Tongue (tissue), 2 donors: Measurements from ENCODE around the gene CCDC15. TPM values are rescaled to one million over a fixed set of nuclear protein-coding genes. Genes with fewer than 3 reads are reported as not detected.
"Not testable (repeated sequence)": the region's sequence is repeated elsewhere in the genome, so short reads cannot be mapped to it uniquely, and the experiment has no call there.

ENCODE experiments used
- DNase-seq: peaks from one replicate; pipeline ENCODE4 v3.0.0-alpha.2; 2015
- total RNA-seq: library from RNA; depleted of rRNA; stranded (reverse); fragments of >200 nt; gene quantifications from one replicate; pipeline ENCODE4 v1.2.3, GENCODE V29; 2014

Gene CCDC15
- total RNA-seq, 1 donor from 2014 or later = 7.4 TPM

GRCh38 chr11:125001079-125001778 lies 47.2 kb downstream of the CCDC15 start:
- DNase-seq = no peak

- DNase-seq = no peak
Measured at GRCh38 chr11:125001849-125002248, 47.8 kb downstream of the CCDC15 start.

- no peak for DNase-seq
Measured at GRCh38 chr11:125005491-125005890, 51.5 kb downstream of the CCDC15 start.

- no peak for DNase-seq
Measured at GRCh38 chr11:125016413-125016812, 62.4 kb downstream of the CCDC15 start.

GRCh38 chr11:125020342-125020741 lies 66.3 kb downstream of the CCDC15 start:
- peak; percentile 39 for DNase-seq

GRCh38 chr11:125022551-125022950 lies 68.5 kb downstream of the CCDC15 start:
- no peak for DNase-seq

- DNase-seq = no peak
Measured at GRCh38 chr11:125025968-125026367, 72.0 kb downstream of the CCDC15 start.

GRCh38 chr11:125029431-125029830 lies 75.4 kb downstream of the CCDC15 start:
- DNase-seq = not testable (repeated sequence)

- DNase-seq = no peak
Measured at GRCh38 chr11:125036933-125037332, 82.9 kb downstream of the CCDC15 start.

- DNase-seq = no peak
Measured at GRCh38 chr11:125049164-125049792, 95.3 kb downstream of the CCDC15 start.

- no peak for DNase-seq
Measured at GRCh38 chr11:125052047-125052446, 98.0 kb downstream of the CCDC15 start.

GRCh38 chr11:125053167-125053566 lies 99.2 kb downstream of the CCDC15 start:
- no peak for DNase-seq

GRCh38 chr11:125055107-125055715 lies 101.2 kb downstream of the CCDC15 start:
- DNase-seq = no peak

GRCh38 chr11:125056111-125056510 lies 102.1 kb downstream of the CCDC15 start:
- not testable (repeated sequence) for DNase-seq

GRCh38 chr11:125056931-125057692 lies 103.1 kb downstream of the CCDC15 start:
- DNase-seq = no peak

- no peak for DNase-seq
Measured at GRCh38 chr11:125057693-125058016, 103.7 kb downstream of the CCDC15 start.

- no peak for DNase-seq
Measured at GRCh38 chr11:125061281-125061680, 107.3 kb downstream of the CCDC15 start.

- no peak for DNase-seq
Measured at GRCh38 chr11:125062218-125062930, 108.4 kb downstream of the CCDC15 start.

GRCh38 chr11:125062931-125063428 lies 109.0 kb downstream of the CCDC15 start, which contains the start of gene SLC37A2:
SLC37A2 (plus strand) TSS chr11:125063305; CDS start chr11:125063368, 63 bp downstream.
- DNase-seq = peak; percentile 62

- peak; percentile 11 for DNase-seq
Measured at GRCh38 chr11:125063429-125064043, 109.5 kb downstream of the CCDC15 start.

- no peak for DNase-seq
Measured at GRCh38 chr11:125064070-125064469, 110.1 kb downstream of the CCDC15 start.
